ENCODE measurements around the gene FRMD4A.

- TF ChIP-seq CTCF (IDR thresholded peaks at IDR 0.05), result no peak
- no peak for TF ChIP-seq POLR2A (IDR thresholded peaks at IDR 0.05)
Measured at GRCh38 chr10:13627459-13628310, 703.0 kb downstream of the FRMD4A start.
